PC-9 (cell line): ENCODE data around the gene TBRG4. TPM values are rescaled to one million over a fixed set of nuclear protein-coding genes. Genes with fewer than 3 reads are reported as not detected.

Source experiments
- BruUV-seq: library from RNA; stranded (reverse); fragments of 400-500 nt; replicated peaks from 2 replicates; lab custom pipeline; 2021; lab: Mats Ljungman, UMichigan
- CTCF ChIA-PET: fragments of 300-600 bp; sonication (Branson Sonifier 250); formaldehyde crosslinking; loops from one replicate; lab custom pipeline; 2022; ENCODE audit warnings: antibody characterized with exemption; lab: Charles Lee
- POLR2A ChIA-PET: fragments of 300-600 bp; sonication (Branson Sonifier 250); formaldehyde crosslinking; loops from one replicate; lab custom pipeline; 2022; ENCODE audit warnings: antibody characterized with exemption; ENCODE audit not compliant: unreplicated experiment; lab: Charles Lee
- DNase-seq, 2 experiments: peaks; one replicate each; pipeline versions ENCODE4 v3.0.0 to v3.0.0-alpha.2; 2015 to 2022; ENCODE audit warnings: mixed read lengths in 1 of 2
- H2AFZ ChIP-seq: fragments of 200-600 bp; sonication (generic); 2 replicates; pipeline ENCODE4 v1.8.1; 2017; ENCODE audit warnings: antibody characterized with exemption
- H3F3A ChIP-seq: fragments of 200-600 bp; sonication (generic); 2 replicates; pipeline ENCODE4 v1.8.1; 2017; ENCODE audit warnings: antibody characterized with exemption, mild to moderate bottlenecking, low read depth; ENCODE audit not compliant: insufficient read depth
- H3K27ac ChIP-seq: fragments of 200-600 bp; sonication (generic); 2 replicates; pipeline ENCODE4 v1.6.1; 2016; ENCODE audit warnings: mixed run types
- H3K27me3 ChIP-seq: fragments of 200-600 bp; sonication (generic); 2 replicates; pipeline ENCODE4 v1.6.1; 2016; ENCODE audit warnings: low read depth, mixed run types; ENCODE audit not compliant: insufficient read depth
- H3K36me3 ChIP-seq: fragments of 200-600 bp; sonication (generic); 2 replicates; pipeline ENCODE4 v1.6.1; 2016; ENCODE audit warnings: low read depth, mixed run types
- H3K4me1 ChIP-seq: fragments of 200-600 bp; sonication (generic); replicated peaks from 2 replicates; pipeline ENCODE4 v1.6.1; 2016; ENCODE audit warnings: mixed run types; ENCODE audit not compliant: insufficient read depth
- H3K4me2 ChIP-seq: fragments of 200-600 bp; sonication (generic); 2 replicates; pipeline ENCODE4 v1.6.1; 2017; ENCODE audit warnings: mixed run types
- H3K4me3 ChIP-seq: fragments of 200-600 bp; sonication (generic); 2 replicates; pipeline ENCODE4 v1.6.1; 2016; ENCODE audit warnings: mixed run types
- H3K79me2 ChIP-seq: fragments of 200-600 bp; sonication (generic); 2 replicates; pipeline ENCODE4 v1.6.1; 2017; ENCODE audit warnings: low read depth, mixed run types
- H3K9me2 ChIP-seq: fragments of 200-600 bp; sonication (generic); 2 replicates; pipeline ENCODE4 v1.8.1; 2017; ENCODE audit warnings: mild to moderate bottlenecking; ENCODE audit not compliant: insufficient read depth
- H3K9me3 ChIP-seq: fragments of 200-600 bp; sonication (generic); 2 replicates; pipeline ENCODE4 v1.8.1; 2016; ENCODE audit warnings: low read depth; ENCODE audit not compliant: insufficient read depth
- H4K20me1 ChIP-seq: fragments of 200-600 bp; sonication (generic); 2 replicates; pipeline ENCODE4 v1.8.1; 2017; ENCODE audit not compliant: insufficient read depth
- CTCF ChIP-seq: fragments of 200-600 bp; sonication (generic); conservative IDR thresholded peaks from 2 replicates; pipeline ENCODE4 v1.6.1; 2017; ENCODE audit warnings: mixed run types, antibody characterized with exemption, mild to moderate bottlenecking, moderate library complexity
- EZH2 ChIP-seq: fragments of 200-600 bp; sonication (generic); IDR thresholded peaks from 2 replicates; pipeline ENCODE4 v1.8.0; 2017; ENCODE audit warnings: antibody characterized with exemption, low read depth
- intact Hi-C: fragments of 100-400 bp; cut with micrococcal nuclease; formaldehyde crosslinking; loops from one replicate; pipeline ENCODE4 v1.10.0; 2022; ENCODE audit not compliant: unreplicated experiment
- total RNA-seq: library from RNA; stranded (reverse); gene quantifications from 2 replicates; pipeline ENCODE4 v1.2.3, GENCODE V29; 2021

Gene TBRG4
- total RNA-seq, 1 experiment from 2014 or later: 120 TPM

DNA sequence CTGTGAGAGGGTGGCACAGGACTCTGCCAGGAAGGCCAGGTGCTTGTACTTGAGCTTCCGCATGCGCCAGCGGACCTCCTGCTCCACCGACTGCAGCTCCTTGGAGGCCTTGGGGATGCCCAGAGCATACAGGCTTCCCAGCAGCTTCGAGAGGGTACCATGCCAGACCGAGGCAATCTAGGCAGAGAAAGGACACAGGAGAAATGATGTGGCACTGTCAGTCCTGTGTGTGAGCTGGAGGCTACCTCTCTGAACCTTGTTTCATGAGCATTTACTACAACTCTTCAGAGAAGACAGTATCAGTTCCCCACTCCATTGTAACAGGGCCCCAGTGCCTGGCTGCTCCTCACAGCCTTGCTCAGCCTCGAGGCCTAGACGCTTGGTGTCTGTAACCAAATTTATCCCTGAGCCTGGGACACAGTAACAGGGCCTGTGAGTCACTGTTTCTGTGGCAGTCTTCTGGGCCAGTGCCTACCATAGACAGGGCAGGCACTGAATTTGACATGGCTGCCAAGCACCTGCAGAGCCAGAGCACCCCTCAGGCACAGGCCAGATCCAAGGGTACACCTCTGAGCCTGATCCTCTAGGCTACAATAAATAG is 5.8 kb downstream of the TBRG4 start:
- Histone ChIP-seq H3K4me2 (no peak overlapping the region), H3K36me3 (peaks cover 75% of the 10 kb centered on the region), H2AFZ (no peak overlapping the region), H3K9me2 (no peaks in the 10 kb centered on the region), H3K27me3 (no peaks in the 10 kb centered on the region), H3K4me3 (no peak overlapping the region), H3K9me3 (no peaks in the 10 kb centered on the region), H3F3A (peaks cover 22% of the 10 kb centered on the region; the same call in 1 of the 2 replicates), H3K4me1 (peaks cover 19% of the 10 kb centered on the region), H4K20me1 (peaks cover 77% of the 10 kb centered on the region), H3K79me2 (peaks cover 52% of the 10 kb centered on the region), H3K27ac (no peak overlapping the region)
- BruUV-seq: no TSS peak
- no peak for TF ChIP-seq CTCF
- no peak for TF ChIP-seq EZH2
- DNase-seq: no peak
- ChIA-PET CTCF (no interaction called here), POLR2A (no interaction called here)
- intact Hi-C loops: no loop called here

DNA sequence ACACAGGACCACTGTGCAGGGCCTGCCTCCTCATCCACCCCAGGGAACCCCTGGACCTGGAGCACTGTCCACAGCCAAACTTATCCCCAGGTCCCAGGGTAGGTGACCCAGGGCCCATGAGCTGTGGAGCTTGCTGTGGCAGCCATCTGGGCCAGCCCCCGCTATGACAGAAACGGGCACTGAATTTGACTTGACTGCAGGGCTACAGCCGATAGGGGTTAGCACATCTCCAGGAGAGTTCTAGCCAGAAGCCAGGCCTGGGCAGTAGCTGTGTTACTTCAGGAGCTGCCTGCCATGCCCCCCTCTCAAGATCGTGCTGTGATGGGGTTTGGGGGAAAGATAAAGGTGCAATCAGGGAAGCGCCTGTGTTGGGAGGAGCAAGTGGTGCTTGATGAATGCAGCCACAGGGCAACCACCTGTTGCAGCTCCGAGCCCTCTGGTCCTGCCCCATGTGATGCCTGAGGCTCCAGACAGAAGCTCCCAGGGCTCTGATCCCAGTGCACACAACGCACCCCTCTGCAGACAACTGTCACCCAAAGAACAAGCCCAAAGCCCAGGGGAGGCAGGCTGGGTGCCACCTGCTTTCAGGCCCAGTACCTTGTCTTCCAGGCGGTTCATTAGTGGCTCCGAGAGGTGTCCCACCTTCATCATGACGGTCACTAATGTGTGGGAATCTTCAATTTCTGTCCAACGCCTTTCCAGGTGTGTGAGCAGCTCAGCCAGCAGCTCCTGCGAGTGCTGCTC is 6.5 kb downstream of the TBRG4 start:
- peaks cover 45% of the 10 kb centered on the region for H3K79me2 ChIP-seq

More for the DNA sequence above, 6.5 kb downstream of the TBRG4 start:
- Histone ChIP-seq H3F3A (peaks cover 28% of the 10 kb centered on the region; the same call in 1 of the 2 replicates), H3K4me3 (no peak overlapping the region), H2AFZ (no peak overlapping the region), H3K9me3 (no peaks in the 10 kb centered on the region), H3K27ac (no peak overlapping the region), H4K20me1 (peaks cover 80% of the 10 kb centered on the region), H3K27me3 (no peaks in the 10 kb centered on the region), H3K4me1 (peaks cover 13% of the 10 kb centered on the region), H3K36me3 (peaks cover 80% of the 10 kb centered on the region), H3K4me2 (no peak overlapping the region), H3K9me2 (no peaks in the 10 kb centered on the region)
- CTCF ChIA-PET: no interaction called here
- intact Hi-C loops: no loop called here
- POLR2A ChIA-PET: no interaction called here
- DNase-seq: no peak
- TF ChIP-seq EZH2: no peak
- TF ChIP-seq CTCF: no peak
- no TSS peak for BruUV-seq
